IPS-18a (cell line): ENCODE data around the gene ARHGEF37.
"Not testable (repeated sequence)": the region's sequence is repeated elsewhere in the genome, so short reads cannot be mapped to it uniquely, and the experiment has no call there.

ENCODE experiments used
- H3K27ac ChIP-seq: one replicate; pipeline ENCODE4 v1.5.1; 2013; ENCODE audit warnings: low read length
- H3K27me3 ChIP-seq: one replicate; pipeline ENCODE4 v1.6.1; 2013; ENCODE audit warnings: mild to moderate bottlenecking, low read length; ENCODE audit not compliant: control insufficient read depth, insufficient read depth
- H3K36me3 ChIP-seq: one replicate; pipeline ENCODE4 v1.6.1; 2013; ENCODE audit warnings: low read depth, low read length; ENCODE audit not compliant: control insufficient read depth
- H3K4me1 ChIP-seq: one replicate; pipeline ENCODE4 v1.6.1; 2013; ENCODE audit warnings: low read depth, low read length; ENCODE audit not compliant: control insufficient read depth
- H3K4me3 ChIP-seq: one replicate; pipeline ENCODE4 v1.5.1; 2013; ENCODE audit warnings: low read length
- H3K9ac ChIP-seq: one replicate; pipeline ENCODE4 v1.6.1; 2013; ENCODE audit warnings: mild to moderate bottlenecking, low read length, moderate library complexity
- H3K9me3 ChIP-seq: one replicate; pipeline ENCODE4 v1.6.1; 2013; ENCODE audit warnings: low read depth, low read length; ENCODE audit not compliant: control insufficient read depth

ARHGEF37 gene

GRCh38 chr5:149641600-149641999 lies 60.3 kb downstream of the ARHGEF37 start:
- H3K4me3 ChIP-seq: no peak overlapping the region
- H3K27ac ChIP-seq: no peak overlapping the region
- H3K9ac ChIP-seq: no peak overlapping the region
- H3K27me3 ChIP-seq: no peaks in the 10 kb centered on the region
- no peaks in the 10 kb centered on the region for H3K4me1 ChIP-seq
- no peaks in the 10 kb centered on the region for H3K9me3 ChIP-seq
- H3K36me3 ChIP-seq: no peaks in the 10 kb centered on the region

DNA sequence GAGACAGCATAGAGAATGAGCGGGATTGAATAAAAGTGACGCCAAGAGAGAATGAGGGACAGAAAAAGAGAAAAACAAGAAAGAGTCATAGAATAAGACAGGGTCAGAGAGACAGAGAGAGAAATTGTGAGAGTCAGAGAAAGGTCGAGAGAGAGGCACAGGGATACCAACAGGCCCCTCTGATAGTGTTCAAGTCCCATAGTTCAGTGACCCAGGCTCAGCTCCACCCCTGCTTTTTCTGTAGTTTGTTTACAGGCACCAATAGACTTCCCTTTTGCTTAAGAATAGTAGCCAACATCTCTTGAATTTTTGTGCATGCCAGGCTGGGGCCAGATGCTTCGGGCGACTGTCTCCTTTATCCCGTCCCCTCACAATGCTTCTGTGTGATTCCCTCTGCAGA lies 62.5 kb downstream of the ARHGEF37 start:
- Histone ChIP-seq H3K4me3 (no peak overlapping the region), H3K9ac (no peak overlapping the region), H3K27ac (no peak overlapping the region), H3K9me3 (no peaks in the 10 kb centered on the region), H3K36me3 (no peaks in the 10 kb centered on the region), H3K4me1 (no peaks in the 10 kb centered on the region), H3K27me3 (no peaks in the 10 kb centered on the region)

DNA sequence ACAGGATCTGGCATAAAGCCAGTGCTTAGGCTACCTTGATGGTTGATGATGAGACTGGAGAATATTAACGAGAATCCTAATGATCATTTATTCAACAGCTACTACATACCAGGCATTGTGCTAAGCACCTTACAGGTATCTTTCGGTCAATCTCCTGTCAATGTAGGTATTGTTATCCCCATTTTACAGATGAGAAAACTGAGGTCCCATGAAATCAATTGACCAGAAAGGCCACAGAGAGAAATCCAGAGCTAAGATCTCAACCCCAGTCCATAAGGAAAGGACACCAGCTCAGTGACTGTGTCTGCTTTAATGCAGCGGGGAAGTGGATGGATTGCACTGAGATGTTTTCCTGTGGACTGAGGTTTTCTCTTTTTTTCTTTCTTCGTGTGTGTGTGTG lies 63.3 kb downstream of the ARHGEF37 start:
- no peaks in the 10 kb centered on the region for H3K27me3 ChIP-seq
- no peaks in the 10 kb centered on the region for H3K36me3 ChIP-seq
- no peaks in the 10 kb centered on the region for H3K4me1 ChIP-seq
- no peak overlapping the region for H3K9ac ChIP-seq
- no peaks in the 10 kb centered on the region for H3K9me3 ChIP-seq
- H3K27ac ChIP-seq: no peak overlapping the region
- no peak overlapping the region for H3K4me3 ChIP-seq

GRCh38 chr5:149645236-149645635 lies 63.9 kb downstream of the ARHGEF37 start:
- H3K27me3 ChIP-seq: no peaks in the 10 kb centered on the region
- H3K9me3 ChIP-seq: no peaks in the 10 kb centered on the region
- H3K4me3 ChIP-seq: no peak overlapping the region
- no peaks in the 10 kb centered on the region for H3K36me3 ChIP-seq
- no peaks in the 10 kb centered on the region for H3K4me1 ChIP-seq
- no peak overlapping the region for H3K9ac ChIP-seq
- H3K27ac ChIP-seq: no peak overlapping the region

DNA sequence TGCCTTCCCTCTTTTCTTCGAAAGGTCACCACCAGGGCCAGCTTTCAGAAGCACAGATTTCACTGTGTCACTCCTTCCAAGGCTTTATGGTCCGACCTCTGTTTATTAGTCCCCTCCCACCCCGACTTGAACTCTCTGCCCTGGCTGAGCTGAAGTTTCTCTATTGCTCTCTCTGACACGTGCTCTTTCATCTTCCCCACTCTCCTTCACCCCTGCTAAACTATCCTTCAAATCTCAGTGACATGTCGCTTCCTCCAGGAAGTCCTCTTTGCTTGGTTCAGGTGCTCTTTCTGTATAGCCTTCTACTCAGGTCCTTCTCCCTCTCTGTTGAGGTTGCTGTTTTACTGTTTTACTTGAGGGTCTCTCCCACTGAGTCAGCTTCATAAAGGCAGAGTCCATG lies 64.4 kb downstream of the ARHGEF37 start:
- H3K27ac ChIP-seq: no peak overlapping the region
- no peaks in the 10 kb centered on the region for H3K9me3 ChIP-seq
- no peaks in the 10 kb centered on the region for H3K36me3 ChIP-seq
- H3K4me1 ChIP-seq: no peaks in the 10 kb centered on the region
- H3K4me3 ChIP-seq: no peak overlapping the region
- no peak overlapping the region for H3K9ac ChIP-seq
- H3K27me3 ChIP-seq: no peaks in the 10 kb centered on the region

- Histone ChIP-seq H3K4me3 (no peak overlapping the region), H3K9ac (no peak overlapping the region), H3K9me3 (no peaks in the 10 kb centered on the region), H3K4me1 (no peaks in the 10 kb centered on the region), H3K27me3 (no peaks in the 10 kb centered on the region), H3K27ac (no peak overlapping the region), H3K36me3 (no peaks in the 10 kb centered on the region)
Measured at GRCh38 chr5:149646564-149646963, 65.3 kb downstream of the ARHGEF37 start.

DNA sequence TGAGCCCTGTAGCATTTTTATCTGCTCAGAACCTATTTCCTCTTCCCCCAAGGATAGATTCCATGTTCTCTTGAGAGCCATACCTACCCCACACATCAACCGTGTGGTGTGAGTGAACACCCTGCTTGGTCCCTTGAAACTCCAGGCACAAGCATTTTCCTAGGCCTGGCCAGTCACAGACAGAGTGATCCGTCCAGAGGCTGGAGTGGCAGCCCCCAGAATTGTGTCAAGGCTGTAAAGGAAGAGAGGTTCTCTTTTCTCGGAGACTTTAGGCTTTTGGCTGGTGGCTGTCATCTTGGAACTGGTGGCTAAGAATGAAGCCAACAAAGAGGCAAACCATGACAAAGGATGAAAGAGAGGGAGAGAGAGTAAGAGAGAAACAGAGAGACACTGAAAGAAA lies 66.0 kb downstream of the ARHGEF37 start:
- no peak overlapping the region for H3K9ac ChIP-seq
- H3K9me3 ChIP-seq: no peaks in the 10 kb centered on the region
- H3K36me3 ChIP-seq: no peaks in the 10 kb centered on the region
- H3K27me3 ChIP-seq: no peaks in the 10 kb centered on the region
- H3K4me3 ChIP-seq: no peak overlapping the region
- no peaks in the 10 kb centered on the region for H3K4me1 ChIP-seq
- no peak overlapping the region for H3K27ac ChIP-seq

GRCh38 chr5:149648464-149649393 lies 67.4 kb downstream of the ARHGEF37 start:
- H3K9me3 ChIP-seq, H3K4me3 ChIP-seq, H3K9ac ChIP-seq, H3K27ac ChIP-seq, H3K4me1 ChIP-seq, H3K27me3 ChIP-seq, H3K36me3 ChIP-seq: not testable (repeated sequence)

DNA sequence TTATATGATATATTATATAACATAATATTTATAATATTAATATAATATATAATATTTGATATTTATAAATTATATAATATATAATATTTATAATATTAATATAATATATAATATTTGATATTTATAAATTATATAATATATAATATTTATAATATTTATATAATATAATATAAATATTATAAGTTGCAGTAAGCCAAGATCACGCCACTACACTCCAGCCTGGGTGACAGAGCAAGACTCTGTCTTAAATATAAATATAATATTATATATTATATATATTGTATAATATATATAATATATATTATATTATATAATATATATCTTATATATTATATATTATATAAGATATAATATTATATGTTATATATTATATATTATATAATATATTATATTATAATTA lies 68.4 kb downstream of the ARHGEF37 start:
- H3K4me3 ChIP-seq, H3K27me3 ChIP-seq, H3K27ac ChIP-seq, H3K9me3 ChIP-seq, H3K4me1 ChIP-seq, H3K36me3 ChIP-seq, H3K9ac ChIP-seq: not testable (repeated sequence)

GRCh38 chr5:149651686-149652085 lies 70.4 kb downstream of the ARHGEF37 start:
- no peak overlapping the region for H3K9ac ChIP-seq
- H3K9me3 ChIP-seq: no peaks in the 10 kb centered on the region
- no peaks in the 10 kb centered on the region for H3K36me3 ChIP-seq
- H3K4me1 ChIP-seq: no peaks in the 10 kb centered on the region
- no peak overlapping the region for H3K27ac ChIP-seq
- no peak overlapping the region for H3K4me3 ChIP-seq
- no peaks in the 10 kb centered on the region for H3K27me3 ChIP-seq

GRCh38 chr5:149652697-149653096 lies 71.4 kb downstream of the ARHGEF37 start:
- no peaks in the 10 kb centered on the region for H3K36me3 ChIP-seq
- H3K27me3 ChIP-seq: no peaks in the 10 kb centered on the region
- no peaks in the 10 kb centered on the region for H3K9me3 ChIP-seq
- no peak overlapping the region for H3K4me3 ChIP-seq
- H3K27ac ChIP-seq: no peak overlapping the region
- no peaks in the 10 kb centered on the region for H3K4me1 ChIP-seq
- H3K9ac ChIP-seq: no peak overlapping the region

- Histone ChIP-seq H3K27me3 (no peaks in the 10 kb centered on the region), H3K9me3 (no peaks in the 10 kb centered on the region), H3K4me1 (no peaks in the 10 kb centered on the region), H3K36me3 (no peaks in the 10 kb centered on the region), H3K9ac (no peak overlapping the region), H3K27ac (no peak overlapping the region), H3K4me3 (no peak overlapping the region)
Measured at GRCh38 chr5:149654231-149654630, 72.9 kb downstream of the ARHGEF37 start.
